CD4-positive, alpha-beta memory T cell (primary cell): Measurements from ENCODE around the gene B2M. TPM values are rescaled to one million over a fixed set of nuclear protein-coding genes. Genes with fewer than 3 reads are reported as not detected.
"Not testable (repeated sequence)": the region's sequence is repeated elsewhere in the genome, so short reads cannot be mapped to it uniquely, and the experiment has no call there.

Source experiments
- CTCF ChIA-PET: fragments of 350-600 bp; sonication (Branson Sonifier 250); formaldehyde crosslinking; loops from one replicate; lab custom pipeline; 2021; ENCODE audit warnings: inconsistent platforms; ENCODE audit not compliant: partially characterized antibody; lab: Charles Lee
- POLR2A ChIA-PET: fragments of 350-600 bp; sonication (Branson Sonifier 250); formaldehyde crosslinking; loops from one replicate; lab custom pipeline; 2021; ENCODE audit not compliant: partially characterized antibody; lab: Charles Lee
- DNase-seq, 5 donors: peaks; one replicate each; pipeline versions ENCODE4 v3.0.0 to v3.0.0-alpha.2; 2020 to 2022; ENCODE audit warnings: mixed read lengths in 1 of 5
- H3K27ac ChIP-seq: one replicate; pipeline ENCODE4 v1.7.0; 2013; ENCODE audit warnings: low read depth, low read length
- H3K27me3 ChIP-seq: 2 replicates; pipeline ENCODE4 v1.7.0; 2013; ENCODE audit warnings: mild to moderate bottlenecking, low read length, moderate library complexity; ENCODE audit not compliant: insufficient read depth
- H3K36me3 ChIP-seq: 2 replicates; pipeline ENCODE4 v1.7.0; 2013; ENCODE audit warnings: mild to moderate bottlenecking, low read length, moderate library complexity; ENCODE audit not compliant: insufficient read depth
- H3K4me1 ChIP-seq: 2 replicates; pipeline ENCODE4 v1.7.0; 2013; ENCODE audit warnings: mild to moderate bottlenecking, low read length, moderate library complexity; ENCODE audit not compliant: insufficient read depth
- H3K4me3 ChIP-seq, 2 donors: one replicate each; pipeline ENCODE4 v1.7.0; 2013; ENCODE audit warnings: low read length in 2 of 2, mild to moderate bottlenecking in 1 of 2
- H3K9me3 ChIP-seq, 2 donors: one replicate each; pipeline ENCODE4 v1.7.0; 2013; ENCODE audit warnings: low read length in 2 of 2, control low read depth in 1 of 2; ENCODE audit not compliant: control insufficient read depth in 1 of 2
- H3K27ac Mint-ChIP-seq, 7 donors: one replicate each; pipeline ENCODE4 v1.8.0; 2020 to 2021; ENCODE audit warnings: mixed read lengths in 7 of 7, mild to moderate bottlenecking in 6 of 7, inconsistent platforms in 3 of 7, moderate library complexity in 3 of 7
- H3K27me3 Mint-ChIP-seq, 2 donors: one replicate each; pipeline ENCODE4 v1.8.0; 2020 to 2021; ENCODE audit warnings: mixed read lengths in 2 of 2
- H3K36me3 Mint-ChIP-seq, 2 donors: one replicate each; pipeline ENCODE4 v1.8.0; 2020 to 2021; ENCODE audit warnings: mixed read lengths in 2 of 2, inconsistent platforms in 1 of 2, mild to moderate bottlenecking in 1 of 2
- H3K4me1 Mint-ChIP-seq, 4 donors: one replicate each; pipeline ENCODE4 v1.8.0; 2020 to 2021; ENCODE audit warnings: mixed read lengths in 4 of 4, mild to moderate bottlenecking in 1 of 4
- H3K4me3 Mint-ChIP-seq, 8 donors: one replicate each; pipeline ENCODE4 v1.8.0; 2020 to 2021; ENCODE audit warnings: mixed read lengths in 8 of 8, mild to moderate bottlenecking in 7 of 8, moderate library complexity in 6 of 8, inconsistent platforms in 3 of 8
- H3K9me3 Mint-ChIP-seq, 8 donors: one replicate each; pipeline ENCODE4 v1.8.0; 2020 to 2021; ENCODE audit warnings: mixed read lengths in 8 of 8, mild to moderate bottlenecking in 5 of 8, inconsistent platforms in 3 of 8, moderate library complexity in 1 of 8
- intact Hi-C: fragments of 100-400 bp; cut with micrococcal nuclease; formaldehyde crosslinking; loops from one replicate; pipeline ENCODE4 v1.15.1; 2023
- polyA plus RNA-seq, 2 donors: library from polyadenylated mRNA; unstranded; fragments of 300-500 nt; fragmentation: Illumina TruSeq; gene quantifications; one replicate each; pipeline ENCODE4 v1.2.3, GENCODE V29; 2021
- total RNA-seq, 2 experiments: library from RNA; stranded (reverse); gene quantifications; one replicate each; pipeline ENCODE4 v1.2.3, GENCODE V29; 2021

Gene B2M
- total and polyA plus RNA-seq, 4 experiments from 2014 or later, result 7,421 to 62,423 (median 21,318) TPM

- Histone ChIP-seq H3K4me3 (peak overlapping the region; percentile 27 to 55), H3K27me3 (no peaks in the 10 kb centered on the region), H3K4me1 (peaks cover 82% of the 10 kb centered on the region), H3K27ac (peak overlapping the region; percentile 74), H3K36me3 (peaks cover 12% of the 10 kb centered on the region), H3K9me3 (no peaks in the 10 kb centered on the region)
- DNase-seq, result no peak
- Mint-ChIP-seq H3K9me3 (peaks cover 0 to 1% (median 0%) of the 10 kb centered on the region in 8 donors), H3K27me3 (no peaks in the 10 kb centered on the region), H3K27ac (peak overlapping the region; percentile 93 to 99 (median 96)), H3K4me3 (peak overlapping the region; percentile 72 to 95 (median 86)), H3K4me1 (peaks cover 54 to 81% (median 67%) of the 10 kb centered on the region in 4 donors), H3K36me3 (peaks cover 11 to 19% of the 10 kb centered on the region in 2 donors)
- intact Hi-C loops, result no loop called here
- ChIA-PET POLR2A (interaction anchor here (0.9 to 39.7 kb wide), 7 partner anchors 8 to 198 kb away, joined by 3 to 5737 read pairs (median 12); partner anchors contain the start of genes B2M, EIF3J, PATL2 and SPG11), CTCF (interaction anchor here (1.0 to 33.6 kb wide), 12 partner anchors 15 to 156 kb away, joined by 4 to 821 read pairs (median 27); partner anchors contain the start of genes B2M, PATL2 and SPG11)
Observed at GRCh38 chr15:44734839-44735481, 23.6 kb downstream of the B2M start.

- Mint-ChIP-seq H3K4me3 (peak overlapping the region; percentile 72 to 95 (median 86)), H3K9me3 (peaks cover 0 to 1% (median 0%) of the 10 kb centered on the region in 8 donors), H3K27me3 (no peaks in the 10 kb centered on the region), H3K4me1 (peaks cover 51 to 75% (median 64%) of the 10 kb centered on the region in 4 donors), H3K36me3 (peaks cover 11 to 16% of the 10 kb centered on the region in 2 donors), H3K27ac (peak overlapping the region; percentile 93 to 99 (median 96))
- DNase-seq, result peak in 2 of 5 donors; percentile 36 to 64
- ChIA-PET CTCF (interaction anchor here (0.6 to 33.6 kb wide), 22 partner anchors 16 to 190 kb away, joined by 3 to 821 read pairs (median 4); partner anchors contain the start of genes B2M, PATL2 and SPG11), POLR2A (interaction anchor here (0.9 to 39.7 kb wide), 15 partner anchors 8 to 199 kb away, joined by 3 to 5737 read pairs (median 4); partner anchors contain the start of genes B2M, EIF3J, PATL2 and SPG11)
- Histone ChIP-seq H3K36me3 (peaks cover 12% of the 10 kb centered on the region), H3K4me1 (peaks cover 79% of the 10 kb centered on the region), H3K9me3 (no peaks in the 10 kb centered on the region), H3K27me3 (no peaks in the 10 kb centered on the region), H3K27ac (peak overlapping the region; percentile 74), H3K4me3 (peak overlapping the region; percentile 27 to 55)
- intact Hi-C loops, result loop anchor here (1.0 kb wide), 2 partner anchors 9 to 24 kb away; partner anchors contain the start of genes B2M and PATL2
Observed at GRCh38 chr15:44735482-44736180, 24.3 kb downstream of the B2M start.

DNA sequence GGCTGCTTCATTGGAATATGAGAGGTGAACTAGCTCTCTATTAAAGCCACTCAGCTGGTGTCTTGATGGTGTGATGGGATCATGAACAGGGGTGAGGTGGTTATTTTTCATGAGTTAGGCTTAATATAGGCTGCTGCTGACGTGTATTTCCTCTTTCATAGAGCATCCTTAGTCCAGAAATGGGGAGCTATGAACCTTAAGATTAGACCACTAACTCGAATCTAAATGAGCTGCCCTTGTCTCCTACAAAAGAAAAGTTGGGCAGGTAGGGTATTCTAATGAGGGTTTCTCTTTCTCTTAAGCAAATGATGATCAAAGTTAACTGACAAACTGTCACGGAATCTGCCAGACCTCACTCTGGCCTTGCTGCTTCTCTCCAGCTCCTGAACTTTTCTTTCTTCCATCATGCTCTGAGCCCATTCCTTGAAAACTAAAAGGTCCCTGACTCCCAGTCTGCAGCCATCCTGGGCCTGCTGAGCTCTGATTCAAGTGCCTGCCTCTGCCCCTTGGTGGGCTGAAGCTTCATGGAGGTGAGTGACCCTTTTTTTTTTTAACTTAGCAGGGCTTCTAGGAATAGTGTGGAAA is 25.0 kb downstream of the B2M start, which contains the start of gene TRIM69:
TSS of gene TRIM69 (plus strand) at position 348 of the 585 bp plus-strand sequence. CDS start at position 525, 177 bp downstream.
- H3K36me3 Mint-ChIP-seq, result peaks cover 11 to 15% of the 10 kb centered on the region in 2 donors
- H3K27ac Mint-ChIP-seq, result peak within 1 kb of the TSS; percentile 93 to 99 (median 96)
- DNase-seq, result peak in 3 of 5 donors; percentile 18 to 48 (median 30)
- POLR2A ChIA-PET, result interaction anchor here (1.0 to 39.7 kb wide), 15 partner anchors 9 to 199 kb away, joined by 3 to 5737 read pairs (median 4); partner anchors contain the start of genes B2M, EIF3J, PATL2 and SPG11
- Histone ChIP-seq H3K27ac (peak within 1 kb of the TSS; percentile 74), H3K27me3 (no peaks in the 10 kb centered on the region), H3K4me1 (peaks cover 74% of the 10 kb centered on the region), H3K36me3 (peaks cover 11% of the 10 kb centered on the region), H3K9me3 (no peaks in the 10 kb centered on the region), H3K4me3 (peak within 1 kb of the TSS; percentile 27 to 55)
- CTCF ChIA-PET, result interaction anchor here (0.6 to 33.6 kb wide), 24 partner anchors 17 to 190 kb away, joined by 3 to 821 read pairs (median 4); partner anchors contain the start of genes B2M, PATL2 and SPG11
- intact Hi-C loops, result loop anchor here (1.0 kb wide), 2 partner anchors 10 to 25 kb away; partner anchors contain the start of genes B2M and PATL2
- peaks cover 0 to 1% (median 0%) of the 10 kb centered on the region in 8 donors for H3K9me3 Mint-ChIP-seq
- H3K27me3 Mint-ChIP-seq, result no peaks in the 10 kb centered on the region
- H3K4me3 Mint-ChIP-seq, result peak within 1 kb of the TSS; percentile 72 to 95 (median 86)
- H3K4me1 Mint-ChIP-seq, result peaks cover 48 to 72% (median 61%) of the 10 kb centered on the region in 4 donors

- peaks cover 35 to 55% (median 48%) of the 10 kb centered on the region in 4 donors for H3K4me1 Mint-ChIP-seq
- H3K36me3 ChIP-seq, result no peaks in the 10 kb centered on the region
- peak overlapping the region in 5 of 8 donors; percentile 32 to 68 (median 43) for H3K4me3 Mint-ChIP-seq
- no peak overlapping the region for H3K4me3 ChIP-seq
- POLR2A ChIA-PET, result interaction anchor here (0.7 to 39.7 kb wide), 12 partner anchors 11 to 161 kb away, joined by 3 to 5737 read pairs (median 4); partner anchors contain the start of genes B2M, PATL2 and SPG11
- H3K36me3 Mint-ChIP-seq, result peaks cover 0 to 2% of the 10 kb centered on the region in 2 donors
- H3K27ac Mint-ChIP-seq, result peak overlapping the region; percentile 77 to 93 (median 87)
- H3K9me3 Mint-ChIP-seq, result peaks cover 0 to 1% (median 0%) of the 10 kb centered on the region in 8 donors
- peak overlapping the region; percentile 19 for H3K27ac ChIP-seq
- H3K27me3 ChIP-seq, result no peaks in the 10 kb centered on the region
- CTCF ChIA-PET, result interaction anchor here (0.5 to 33.6 kb wide), 33 partner anchors 8 to 237 kb away, joined by 3 to 821 read pairs (median 5); partner anchors contain the start of genes B2M, PATL2 and SPG11
- DNase-seq, result peak in 4 of 5 donors; percentile 59 to 65 (median 64)
- peaks cover 54% of the 10 kb centered on the region for H3K4me1 ChIP-seq
- H3K27me3 Mint-ChIP-seq, result no peaks in the 10 kb centered on the region
- intact Hi-C loops, result loop anchor here (1.0 kb wide), 3 partner anchors 9 to 145 kb away; partner anchors contain the start of gene SPG11
- H3K9me3 ChIP-seq, result no peaks in the 10 kb centered on the region
Observed at GRCh38 chr15:44738340-44738984, 27.1 kb downstream of the B2M start.

DNA sequence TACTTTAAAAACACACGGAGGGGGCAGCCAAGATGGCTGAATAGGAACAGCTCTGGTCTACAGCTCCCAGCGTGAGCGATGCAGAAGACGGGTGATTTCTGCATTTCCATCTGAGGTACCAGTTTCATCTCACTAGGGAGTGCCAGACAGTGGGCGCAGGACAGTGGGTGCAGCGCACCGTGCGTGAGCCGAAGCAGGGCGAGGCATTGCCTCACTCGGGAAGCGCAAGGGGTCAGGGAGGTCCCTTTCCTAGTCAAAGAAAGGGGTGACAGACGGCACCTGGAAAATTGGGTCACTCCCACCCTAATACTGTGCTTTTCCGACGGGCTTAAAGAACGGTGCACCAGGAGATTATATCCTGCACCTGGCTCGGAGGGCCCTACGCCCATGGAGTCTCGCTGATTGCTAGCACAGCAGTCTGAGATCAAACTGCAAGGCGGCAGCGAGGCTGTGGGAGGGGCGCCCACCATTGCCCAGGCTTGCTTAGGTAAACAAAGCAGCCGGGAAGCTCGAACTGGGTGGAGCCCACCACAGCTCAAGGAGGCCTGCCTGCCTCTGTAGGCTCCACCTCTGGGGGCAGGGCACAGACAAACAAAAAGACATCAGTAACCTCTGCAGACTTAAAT is 28.0 kb downstream of the B2M start:
- H3K4me3 ChIP-seq, intact Hi-C loops, H3K36me3 Mint-ChIP-seq, H3K9me3 ChIP-seq, H3K27ac ChIP-seq, H3K27me3 Mint-ChIP-seq, H3K27me3 ChIP-seq, H3K9me3 Mint-ChIP-seq, H3K36me3 ChIP-seq: not testable (repeated sequence)
- DNase-seq, result peak in 1 of 5 donors; percentile 45
- Mint-ChIP-seq H3K4me3 (peak overlapping the region in 7 of 8 donors; percentile 26 to 65 (median 46)), H3K27ac (peak overlapping the region; percentile 42 to 87 (median 76)), H3K4me1 (peaks cover 32 to 49% (median 43%) of the 10 kb centered on the region in 4 donors)
- ChIA-PET POLR2A (interaction anchor here (0.9 to 39.7 kb wide), 7 partner anchors 12 to 161 kb away, joined by 3 to 5737 read pairs (median 17); partner anchors contain the start of genes B2M, PATL2 and SPG11), CTCF (interaction anchor here (0.5 to 33.6 kb wide), 23 partner anchors 9 to 164 kb away, joined by 3 to 821 read pairs (median 8); partner anchors contain the start of genes B2M, PATL2 and SPG11)
- peaks cover 46% of the 10 kb centered on the region for H3K4me1 ChIP-seq
